Spleen (tissue), 11 donors: ENCODE measurements around the gene ATG16L1. TPM values are rescaled to one million over a fixed set of nuclear protein-coding genes. Genes with fewer than 3 reads are reported as not detected.

ENCODE experiments used
- DNase-seq: peaks from one replicate; pipeline ENCODE4 v3.0.0-alpha.2; 2020
- H3K27ac ChIP-seq, 8 donors: fragments of 200-600 bp; sonication (generic) in 7 of 8; 1 replicate in 4 of 8; 2 replicates in 4 of 8; pipeline versions ENCODE4 v1.5.0 to v1.8.0; 2016 to 2021; ENCODE audit warnings: inconsistent platforms in 4 of 8, mild to moderate bottlenecking in 4 of 8, moderate library complexity in 1 of 8
- H3K27me3 ChIP-seq, 7 donors: fragments of 200-600 bp; sonication (generic) in 6 of 7; replicated peaks in 1 of 7; 1 replicate in 4 of 7; 2 replicates in 3 of 7; pipeline versions ENCODE4 v1.5.0 to v1.8.0; 2016 to 2021; ENCODE audit warnings: inconsistent platforms in 3 of 7, mild to moderate bottlenecking in 1 of 7
- H3K36me3 ChIP-seq, 6 donors: fragments of 200-600 bp; sonication (generic) in 5 of 6; 1 replicate in 4 of 6; 2 replicates in 2 of 6; pipeline versions ENCODE4 v1.5.0 to v1.8.0; 2016 to 2021; ENCODE audit warnings: inconsistent platforms in 2 of 6
- H3K4me1 ChIP-seq, 6 donors: fragments of 200-600 bp; sonication (generic) in 5 of 6; 1 replicate in 3 of 6; 2 replicates in 3 of 6; pipeline versions ENCODE4 v1.5.0 to v1.8.0; 2016 to 2021; ENCODE audit warnings: inconsistent platforms in 3 of 6
- H3K4me3 ChIP-seq, 8 donors: fragments of 200-600 bp; sonication (generic) in 7 of 8; 1 replicate in 4 of 8; 2 replicates in 4 of 8; pipeline versions ENCODE4 v1.5.0 to v1.8.0; 2016 to 2021; ENCODE audit warnings: inconsistent platforms in 4 of 8, mild to moderate bottlenecking in 4 of 8, moderate library complexity in 2 of 8
- H3K9me3 ChIP-seq, 8 donors: fragments of 200-600 bp; sonication (generic) in 7 of 8; 1 replicate in 4 of 8; 2 replicates in 4 of 8; pipeline versions ENCODE4 v1.5.0 to v1.8.0; 2016 to 2021; ENCODE audit warnings: inconsistent platforms in 4 of 8
- CTCF ChIP-seq, 11 experiments: fragments of 200-600 bp in 7 of 11; fragments of 450-650 bp in 4 of 11; sonication (generic) in 4 of 11; IDR thresholded peaks in 8 of 11; conservative IDR thresholded peaks in 3 of 11; 1 replicate in 7 of 11; 2 replicates in 4 of 11; pipeline versions ENCODE4 v1.4.0 to v1.8.0; 2016 to 2021; ENCODE audit warnings: antibody characterized with exemption in 11 of 11, inconsistent platforms in 4 of 11, mild to moderate bottlenecking in 1 of 11
- POLR2A ChIP-seq, 3 donors: fragments of 450-650 bp; IDR thresholded peaks; one replicate each; pipeline ENCODE4 v1.5.1; 2017; ENCODE audit warnings: antibody characterized with exemption in 3 of 3, mild to moderate bottlenecking in 1 of 3
- POLR2AphosphoS5 ChIP-seq, 3 donors: sonication (generic); formaldehyde crosslinking; IDR thresholded peaks; one replicate each; pipeline ENCODE4 v1.5.1; 2017; ENCODE audit warnings: antibody characterized with exemption in 3 of 3
- WGBS, 5 donors: extraction: QIAGEN DNeasy Blood & Tissue Kit in 3 of 5; methylation state at CpG; one replicate each; pipeline versions ENCODE4 v1.1.5 to v1.1.7; 2013 to 2018; 5-methylcytosine and 5-hydroxymethylcytosine counted together
- intact Hi-C: fragments of 100-400 bp; cut with DNase I; formaldehyde crosslinking; loops from one replicate; pipeline ENCODE4 v1.15.0; 2023; ENCODE audit warnings: low total_unique reads
- polyA plus RNA-seq, 3 donors: library from polyadenylated mRNA; stranded (reverse); fragments of 200-250 nt; gene quantifications; one replicate each; pipeline ENCODE4 v1.2.1, GENCODE V29; 2013
- total RNA-seq, 7 donors: library from RNA; depleted of rRNA in 3 of 7; stranded (reverse); fragments of >200 nt in 3 of 7; fragmentation: NEBNext Ultra II Directional in 4 of 7; extraction: Animal tissue kit (Norgen Biotek cat#: 25700) in 4 of 7; gene quantifications; one replicate each; pipeline versions ENCODE4 v1.1.0 to v1.2.1, GENCODE V29; 2016 to 2021
- donor health status: healthy with polysubstance abuse.
- donor health status: DM: no; HTN: no; CAD: no; lungs with moderate emphysema.
- donor health status: DM: no; HTN: no; CAD: no.
- donor health status: Bipolar disorder and iron deficiency.
- donor health status: healthy.
- donor health status: DM: no; HTN: no; CAD: no.
- donor health status: DM: yes; HTN: yes; CAD: no.

The ATG16L1 gene
- total and polyA plus RNA-seq, 10 donors, result 12.0 to 45.8 (median 32.3) TPM

DNA sequence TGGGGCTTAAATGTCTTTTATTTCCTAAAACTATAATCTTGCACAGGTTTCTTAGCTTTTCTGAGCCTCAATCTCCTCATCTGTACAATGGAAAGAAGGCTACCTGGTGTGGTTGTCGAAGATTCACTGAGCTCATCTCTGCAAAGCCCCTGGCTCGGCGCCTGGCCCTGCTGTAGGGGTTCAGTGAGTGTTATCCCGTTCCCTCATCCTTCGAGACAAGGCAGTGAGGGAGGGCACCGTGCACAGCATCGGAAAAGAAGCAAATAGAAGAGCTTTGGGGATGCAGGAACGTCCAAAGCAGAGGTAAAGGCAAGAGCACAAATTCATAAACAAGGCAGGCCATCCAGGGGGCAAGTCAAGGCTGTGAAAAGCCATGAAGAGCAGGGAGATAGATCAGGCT lies 41.2 kb upstream of the ATG16L1 start:
- peak overlapping the region in 4 of 8 donors; percentile 45 to 75 (median 60) for H3K27ac ChIP-seq
- peaks cover 0 to 53% (median 21%) of the 10 kb centered on the region in 6 donors for H3K4me1 ChIP-seq
- no peaks in the 10 kb centered on the region for H3K27me3 ChIP-seq
- 80 to 96% (median 95%) methylated on average over 8 of the region's 8 CpGs for WGBS, 5 donors
- H3K4me3 ChIP-seq, result no peak overlapping the region
- no peak for TF ChIP-seq POLR2AphosphoS5 (IDR thresholded peaks at IDR 0.05)
- no peak for TF ChIP-seq CTCF (IDR thresholded peaks at IDR 0.05 in 8 of 11, conservative IDR thresholded peaks at IDR 0.05 in 3 of 11)
- TF ChIP-seq POLR2A (IDR thresholded peaks at IDR 0.05), result no peak
- H3K36me3 ChIP-seq, result peaks cover 0 to 76% (median 33%) of the 10 kb centered on the region in 6 donors
- H3K9me3 ChIP-seq, result no peaks in the 10 kb centered on the region
- intact Hi-C loops, result no loop called here
- DNase-seq, result no peak

- TF ChIP-seq POLR2AphosphoS5 (IDR thresholded peaks at IDR 0.05) (peak; percentile 44 to 47 (median 47)), POLR2A (IDR thresholded peaks at IDR 0.05) (no peak)
- Histone ChIP-seq H3K36me3 (peaks cover 0 to 69% (median 26%) of the 10 kb centered on the region in 6 donors), H3K9me3 (no peaks in the 10 kb centered on the region), H3K27ac (peak overlapping the region in 7 of 8 donors; percentile 2 to 75 (median 53)), H3K4me3 (peak overlapping the region in 6 of 8 donors; percentile 13 to 61 (median 28)), H3K4me1 (peaks cover 0 to 53% (median 21%) of the 10 kb centered on the region in 6 donors), H3K27me3 (no peaks in the 10 kb centered on the region)
- 60 to 79% (median 68%) methylated on average over 18 of the region's 18 CpGs for WGBS, 5 donors
- peak; percentile 78 for DNase-seq
- intact Hi-C loops, result no loop called here
Observed at GRCh38 chr2:233210843-233211547, 40.5 kb upstream of the ATG16L1 start.

GRCh38 chr2:233211548-233211895 lies 40.0 kb upstream of the ATG16L1 start:
- DNase-seq, result peak; percentile 19
- peaks cover 0 to 64% (median 21%) of the 10 kb centered on the region in 6 donors for H3K36me3 ChIP-seq
- peak overlapping the region in 2 of 8 donors; percentile 32 to 61 for H3K4me3 ChIP-seq
- no peaks in the 10 kb centered on the region for H3K27me3 ChIP-seq
- TF ChIP-seq CTCF (IDR thresholded peaks at IDR 0.05 in 8 of 11, conservative IDR thresholded peaks at IDR 0.05 in 3 of 11) (no peak), POLR2AphosphoS5 (IDR thresholded peaks at IDR 0.05) (no peak), POLR2A (IDR thresholded peaks at IDR 0.05) (no peak)
- H3K4me1 ChIP-seq, result peaks cover 0 to 53% (median 21%) of the 10 kb centered on the region in 6 donors
- 53 to 84% (median 75%) methylated on average over 3 of the region's 3 CpGs for WGBS, 5 donors
- H3K9me3 ChIP-seq, result no peaks in the 10 kb centered on the region
- H3K27ac ChIP-seq, result peak overlapping the region in 7 of 8 donors; percentile 2 to 75 (median 53)
- intact Hi-C loops, result no loop called here

- DNase-seq, result peak; percentile 35
- 92 to 96% (median 92%) methylated on average over 15 of the region's 15 CpGs for WGBS, 5 donors
- Histone ChIP-seq H3K27ac (no peak overlapping the region), H3K36me3 (peaks cover 0 to 49% (median 8%) of the 10 kb centered on the region in 6 donors), H3K27me3 (no peaks in the 10 kb centered on the region), H3K9me3 (no peaks in the 10 kb centered on the region), H3K4me3 (no peak overlapping the region), H3K4me1 (peaks cover 0 to 39% (median 14%) of the 10 kb centered on the region in 6 donors)
- intact Hi-C loops, result no loop called here
- peak in 1 of 3 donors; percentile 41 for TF ChIP-seq POLR2AphosphoS5 (IDR thresholded peaks at IDR 0.05)
- TF ChIP-seq POLR2A (IDR thresholded peaks at IDR 0.05), result no peak
- TF ChIP-seq CTCF (IDR thresholded peaks at IDR 0.05 in 8 of 11, conservative IDR thresholded peaks at IDR 0.05 in 3 of 11), result no peak
Observed at GRCh38 chr2:233213011-233213410, 38.5 kb upstream of the ATG16L1 start.
